DOHH2 (cell line): ENCODE results near the gene KIAA1671.

Experiments used
- H3F3A ChIP-seq: fragments of 200-600 bp; sonication (generic), shearing (Covaris generic); 2 replicates; pipeline ENCODE4 v1.6.0; 2016; ENCODE audit warnings: antibody characterized with exemption, mild to moderate bottlenecking; ENCODE audit not compliant: control insufficient read depth, insufficient read depth
- H3K27ac ChIP-seq: fragments of 200-600 bp; sonication (generic); 2 replicates; pipeline ENCODE4 v1.5.1; 2014; ENCODE audit warnings: low read depth, mild to moderate bottlenecking, low read length, moderate library complexity
- H3K27me3 ChIP-seq: fragments of 200-600 bp; sonication (generic); 2 replicates; pipeline ENCODE4 v1.6.1; 2014; ENCODE audit warnings: mild to moderate bottlenecking, low read length, mixed read lengths; ENCODE audit not compliant: control insufficient read depth
- H3K36me3 ChIP-seq: fragments of 200-600 bp; sonication (generic); 2 replicates; pipeline ENCODE4 v1.6.1; 2014; ENCODE audit warnings: mild to moderate bottlenecking, low read length, moderate library complexity, mixed read lengths; ENCODE audit not compliant: control insufficient read depth
- H3K4me1 ChIP-seq: fragments of 200-600 bp; sonication (generic); 2 replicates; pipeline ENCODE4 v1.6.1; 2014; ENCODE audit warnings: mild to moderate bottlenecking, low read length, mixed read lengths; ENCODE audit not compliant: control insufficient read depth
- H3K4me2 ChIP-seq: fragments of 200-600 bp; sonication (generic); 2 replicates; pipeline ENCODE4 v1.6.0; 2014; ENCODE audit warnings: mild to moderate bottlenecking, low read length, moderate library complexity
- H3K4me3 ChIP-seq: fragments of 200-600 bp; sonication (generic); 2 replicates; pipeline ENCODE4 v1.5.1; 2014; ENCODE audit warnings: mild to moderate bottlenecking, low read length, mixed read lengths
- H3K79me2 ChIP-seq: fragments of 200-600 bp; sonication (generic); 2 replicates; pipeline ENCODE4 v1.6.1; 2014; ENCODE audit warnings: mild to moderate bottlenecking, low read length, mixed read lengths; ENCODE audit not compliant: control insufficient read depth
- H3K9me2 ChIP-seq: fragments of 200-600 bp; sonication (generic); replicated peaks from 2 replicates; pipeline ENCODE4 v1.6.1; 2014; ENCODE audit warnings: mild to moderate bottlenecking, low read length, mixed read lengths; ENCODE audit not compliant: control insufficient read depth
- H3K9me3 ChIP-seq: fragments of 200-600 bp; sonication (generic); 2 replicates; pipeline ENCODE4 v1.6.1; 2014; ENCODE audit warnings: antibody characterized with exemption, low read length, mixed read lengths; ENCODE audit not compliant: control insufficient read depth, insufficient read depth
- H4K20me1 ChIP-seq: fragments of 200-600 bp; sonication (generic); 2 replicates; pipeline ENCODE4 v1.6.0; 2014; ENCODE audit warnings: low read depth, mild to moderate bottlenecking, antibody characterized with exemption, low read length, moderate library complexity; ENCODE audit not compliant: control insufficient read depth, insufficient read depth
- CTCF ChIP-seq: fragments of 200-600 bp; sonication (generic); IDR thresholded peaks from one replicate; pipeline ENCODE4 v1.5.1; 2014; ENCODE audit warnings: antibody characterized with exemption, mild to moderate bottlenecking, low read depth, low read length; ENCODE audit not compliant: poor library complexity, severe bottlenecking
- EZH2phosphoT487 ChIP-seq: fragments of 200-600 bp; sonication (generic); IDR thresholded peaks from 2 replicates; pipeline ENCODE4 v1.6.1; 2017; ENCODE audit warnings: borderline replicate concordance, mild to moderate bottlenecking, antibody characterized with exemption, low read length, moderate library complexity, mixed read lengths

KIAA1671 gene

DNA sequence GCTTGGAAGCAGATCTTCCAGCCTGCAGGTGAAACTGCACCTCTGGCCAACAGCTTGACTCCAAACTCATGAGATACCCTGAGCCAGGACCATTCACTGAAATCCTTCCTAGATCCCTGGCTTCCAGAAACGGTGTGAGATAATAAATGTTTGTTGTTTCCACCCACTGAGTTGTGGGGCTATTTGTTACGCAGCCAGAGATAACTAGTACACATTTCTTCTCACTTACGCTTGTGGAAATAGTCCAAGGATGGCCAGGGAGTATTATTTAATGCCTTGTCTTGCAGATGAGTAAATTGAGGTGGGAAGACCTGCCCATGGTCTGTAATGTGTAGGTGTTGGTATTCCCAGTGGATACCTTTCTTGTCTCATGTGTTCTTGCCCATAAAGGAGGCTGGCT is 171.2 kb downstream of the KIAA1671 start:
- no peak overlapping the region for H3K4me3 ChIP-seq
- no peaks in the 10 kb centered on the region for H3K36me3 ChIP-seq
- H3F3A ChIP-seq, result no peaks in the 10 kb centered on the region
- no peaks in the 10 kb centered on the region for H3K9me3 ChIP-seq
- TF ChIP-seq CTCF (no peak), EZH2phosphoT487 (no peak)
- H4K20me1 ChIP-seq, result no peaks in the 10 kb centered on the region
- no peaks in the 10 kb centered on the region for H3K4me1 ChIP-seq
- H3K79me2 ChIP-seq, result no peaks in the 10 kb centered on the region
- no peaks in the 10 kb centered on the region for H3K9me2 ChIP-seq
- H3K27me3 ChIP-seq, result no peaks in the 10 kb centered on the region
- no peak overlapping the region for H3K27ac ChIP-seq
- H3K4me2 ChIP-seq, result no peak overlapping the region

- Histone ChIP-seq H3K4me3 (no peak overlapping the region), H3K9me2 (no peaks in the 10 kb centered on the region), H3K79me2 (no peaks in the 10 kb centered on the region), H3F3A (no peaks in the 10 kb centered on the region), H3K27me3 (no peaks in the 10 kb centered on the region), H3K4me2 (no peak overlapping the region), H3K4me1 (no peaks in the 10 kb centered on the region), H3K9me3 (no peaks in the 10 kb centered on the region), H3K36me3 (no peaks in the 10 kb centered on the region), H3K27ac (no peak overlapping the region), H4K20me1 (no peaks in the 10 kb centered on the region)
- TF ChIP-seq EZH2phosphoT487 (no peak), CTCF (no peak)
These were observed 173.3 kb downstream of the KIAA1671 start for GRCh38 chr22:25125693-25126357.

DNA sequence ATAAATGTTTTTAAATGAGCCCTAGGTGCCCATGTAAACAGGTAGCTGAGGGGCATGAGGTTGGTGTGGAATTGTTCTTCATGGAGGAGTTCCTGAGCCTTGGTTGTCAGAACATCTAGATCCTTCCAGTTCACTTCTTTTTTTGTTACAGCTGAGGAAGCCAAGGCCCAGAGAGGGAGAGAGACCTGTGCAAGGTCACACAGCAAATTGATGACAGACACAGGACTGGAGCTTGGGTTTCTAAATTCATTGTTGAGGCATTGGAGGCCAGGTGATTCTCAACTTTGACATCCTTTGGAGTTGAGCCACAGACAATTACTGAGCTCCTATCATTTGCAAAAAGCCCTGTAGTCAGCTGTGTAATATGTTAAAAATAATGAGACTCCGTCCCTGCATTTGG is 174.0 kb downstream of the KIAA1671 start:
- Histone ChIP-seq H3K27me3 (no peaks in the 10 kb centered on the region), H3K4me3 (no peak overlapping the region), H3K9me3 (no peaks in the 10 kb centered on the region), H3K79me2 (no peaks in the 10 kb centered on the region), H3K27ac (no peak overlapping the region), H3K9me2 (no peaks in the 10 kb centered on the region), H3K36me3 (no peaks in the 10 kb centered on the region), H3K4me2 (no peak overlapping the region), H4K20me1 (no peaks in the 10 kb centered on the region), H3K4me1 (no peaks in the 10 kb centered on the region), H3F3A (no peaks in the 10 kb centered on the region)
- TF ChIP-seq CTCF (no peak), EZH2phosphoT487 (no peak)
